HepG2 (cell line): ENCODE data around the gene NUDT3. TPM values are rescaled to one million over a fixed set of nuclear protein-coding genes. Genes with fewer than 3 reads are reported as not detected.

Experiments
- GATAD1 ChIP-seq: IDR thresholded peaks from 2 replicates; pipeline ENCODE4 v1.6.1; 2016; ENCODE audit warnings: missing genetic modification reagents, missing compliant biosample characterization
- GMEB2 ChIP-seq: IDR thresholded peaks from 2 replicates; pipeline ENCODE4 v1.6.1; 2016; ENCODE audit warnings: missing biosample characterization, missing genetic modification reagents, low read depth
- HNRNPL ChIP-seq: fragments of 200-400 bp; formaldehyde crosslinking; IDR thresholded peaks from 2 replicates; pipeline ENCODE4 v1.6.1; 2017; ENCODE audit warnings: mild to moderate bottlenecking, low read depth, low read length
- KLF15 ChIP-seq: sonication (generic); formaldehyde crosslinking; IDR thresholded peaks from 2 replicates; pipeline ENCODE4 v1.8.1; 2023; ENCODE audit warnings: borderline replicate concordance, mild to moderate bottlenecking, inconsistent platforms, missing genetic modification reagents, mixed read lengths
- KMT2A ChIP-seq: sonication (generic); formaldehyde crosslinking; IDR thresholded peaks from 2 replicates; pipeline ENCODE4 v1.4.0; 2020; ENCODE audit warnings: missing genetic modification reagents
- MYC ChIP-seq: sonication (generic); formaldehyde crosslinking; IDR thresholded peaks from 2 replicates; pipeline ENCODE4 v1.9.0; 2021; ENCODE audit warnings: missing genetic modification reagents, borderline replicate concordance
- NCOA2 ChIP-seq: sonication (generic); formaldehyde crosslinking; IDR thresholded peaks from 2 replicates; pipeline ENCODE4 v1.8.0; 2022; ENCODE audit warnings: inconsistent platforms
- POGZ ChIP-seq: sonication (generic); formaldehyde crosslinking; IDR thresholded peaks from 2 replicates; pipeline ENCODE4 v1.4.0; 2020; ENCODE audit warnings: mild to moderate bottlenecking, missing genetic modification reagents
- RBM22 ChIP-seq: fragments of 200-400 bp; formaldehyde crosslinking; optimal IDR thresholded peaks from 2 replicates; pipeline ENCODE3; 2017; ENCODE audit warnings: mild to moderate bottlenecking, low read length, moderate library complexity
- SALL2 ChIP-seq: sonication (generic); formaldehyde crosslinking; IDR thresholded peaks from 2 replicates; pipeline ENCODE4 v1.8.1; 2023; ENCODE audit warnings: mild to moderate bottlenecking, missing genetic modification reagents, inconsistent platforms
- SKI ChIP-seq: fragments of 450-650 bp; IDR thresholded peaks from one replicate; pipeline ENCODE4 v1.6.1; 2018; ENCODE audit warnings: mild to moderate bottlenecking; ENCODE audit not compliant: partially characterized antibody
- SOX13 ChIP-seq, 3 experiments: fragments of 450-650 bp in 1 of 3; sonication (generic) in 1 of 3; formaldehyde crosslinking in 1 of 3; IDR thresholded peaks in 2 of 3; conservative IDR thresholded peaks in 1 of 3; 2 replicates each; pipeline versions ENCODE4 v1.5.0 to v1.6.1; 2016 to 2020; ENCODE audit warnings: antibody characterized with exemption in 1 of 3, mild to moderate bottlenecking in 1 of 3, missing compliant biosample characterization in 1 of 3, missing genetic modification reagents in 1 of 3, moderate library complexity in 1 of 3
- SRSF4 ChIP-seq: fragments of 200-400 bp; formaldehyde crosslinking; IDR thresholded peaks from one replicate; pipeline ENCODE4 v1.6.1; 2018; ENCODE audit warnings: mild to moderate bottlenecking, low read depth, low read length, moderate library complexity; ENCODE audit not compliant: poor library complexity, severe bottlenecking
- YEATS4 ChIP-seq: sonication (generic); formaldehyde crosslinking; IDR thresholded peaks from 2 replicates; pipeline ENCODE4 v1.4.0; 2020; ENCODE audit warnings: missing genetic modification reagents, borderline replicate concordance
- ZNF317 ChIP-seq: sonication (generic); formaldehyde crosslinking; IDR thresholded peaks from 2 replicates; pipeline ENCODE4 v1.5.0; 2020; ENCODE audit warnings: mild to moderate bottlenecking, missing genetic modification reagents
- ZSCAN5A ChIP-seq: sonication (generic); formaldehyde crosslinking; IDR thresholded peaks from 2 replicates; pipeline ENCODE4 v1.8.0; 2022; ENCODE audit warnings: mild to moderate bottlenecking, missing genetic modification reagents, borderline replicate concordance
- polyA plus RNA-seq, 8 experiments: library from polyadenylated mRNA; depleted of rRNA in 3 of 8; stranded (reverse) in 7 of 8; unstranded in 1 of 8; fragments of >200 nt; fragmentation: Illumina TruSeq in 4 of 8; extraction: Trizol in 4 of 8; gene quantifications; 2 replicates each; pipeline versions ENCODE4 v1.2.1 to v1.2.3, GENCODE V29; 2011 to 2016; ENCODE audit warnings: low read depth in 4 of 8, missing spikeins in 1 of 8, mixed read lengths in 1 of 8; ENCODE audit not compliant: insufficient read depth in 1 of 8
- total RNA-seq, 5 experiments: library from RNA; depleted of rRNA; stranded (reverse); fragments of >200 nt; fragmentation: Illumina TruSeq; extraction: Trizol; gene quantifications; 2 replicates each; pipeline ENCODE4 v1.2.3, GENCODE V29; 2016; ENCODE audit warnings: low read depth in 1 of 5
- TF ChIP-seq, protein P1 (sequence below): sonication (generic); formaldehyde crosslinking; IDR thresholded peaks from 2 replicates; pipeline ENCODE4 v1.4.0; 2020; ENCODE audit warnings: mild to moderate bottlenecking, missing genetic modification reagents
- TF ChIP-seq, protein P2 (sequence below): sonication (generic); formaldehyde crosslinking; conservative IDR thresholded peaks from 2 replicates; pipeline ENCODE4 v1.8.0; 2022; ENCODE audit warnings: mild to moderate bottlenecking, moderate library complexity, missing genetic modification reagents
- TF ChIP-seq, protein P3 (sequence below): sonication (generic); formaldehyde crosslinking; conservative IDR thresholded peaks from 2 replicates; pipeline ENCODE4 v1.4.0; 2020; ENCODE audit warnings: missing genetic modification reagents

Gene NUDT3
- total and polyA plus RNA-seq, 2 of the 13 experiments (the other 11 are each of a cell fraction or from before 2014, with no cell fraction given), result 20.2 to 20.6 TPM

GRCh38 chr6:34390531-34391472 is 1.7 kb downstream of the NUDT3 start (continued):
- TF ChIP-seq SALL2 (CRISPR knock-in tag) (no peak), POGZ (CRISPR knock-in tag) (no peak), RBM22 (no peak), KMT2A (CRISPR knock-in tag) (peak; percentile 35; the same call in 1 of the 2 replicates), SRSF4 (no peak), ZSCAN5A (CRISPR knock-in tag) (peak; percentile 37; the same call in 1 of the 2 replicates), YEATS4 (0 out of 2 replicates have a peak, but pooled peaks have one; percentile 1), ZNF317 (CRISPR knock-in tag) (no peak), NCOA2 (CRISPR knock-in tag) (no peak), MYC (CRISPR knock-in tag) (no peak), GMEB2 (no peak), KLF15 (no peak), SKI (no peak), GATAD1 (CRISPR knock-in tag) (no peak), HNRNPL (no peak), SOX13 (IDR thresholded peaks at IDR 0.05) (no peak), SOX13 (CRISPR knock-in tag; conservative IDR thresholded peaks at IDR 0.05 in 1 of 2, IDR thresholded peaks at IDR 0.05 in 1 of 2) (peak in 1 of 2 experiments; percentile 39; a peak in 1 of 4 replicates)
- TF ChIP-seq, protein P1, sequence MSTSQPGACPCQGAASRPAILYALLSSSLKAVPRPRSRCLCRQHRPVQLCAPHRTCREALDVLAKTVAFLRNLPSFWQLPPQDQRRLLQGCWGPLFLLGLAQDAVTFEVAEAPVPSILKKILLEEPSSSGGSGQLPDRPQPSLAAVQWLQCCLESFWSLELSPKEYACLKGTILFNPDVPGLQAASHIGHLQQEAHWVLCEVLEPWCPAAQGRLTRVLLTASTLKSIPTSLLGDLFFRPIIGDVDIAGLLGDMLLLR (CRISPR knock-in tag), result no peak
- TF ChIP-seq, protein P2, sequence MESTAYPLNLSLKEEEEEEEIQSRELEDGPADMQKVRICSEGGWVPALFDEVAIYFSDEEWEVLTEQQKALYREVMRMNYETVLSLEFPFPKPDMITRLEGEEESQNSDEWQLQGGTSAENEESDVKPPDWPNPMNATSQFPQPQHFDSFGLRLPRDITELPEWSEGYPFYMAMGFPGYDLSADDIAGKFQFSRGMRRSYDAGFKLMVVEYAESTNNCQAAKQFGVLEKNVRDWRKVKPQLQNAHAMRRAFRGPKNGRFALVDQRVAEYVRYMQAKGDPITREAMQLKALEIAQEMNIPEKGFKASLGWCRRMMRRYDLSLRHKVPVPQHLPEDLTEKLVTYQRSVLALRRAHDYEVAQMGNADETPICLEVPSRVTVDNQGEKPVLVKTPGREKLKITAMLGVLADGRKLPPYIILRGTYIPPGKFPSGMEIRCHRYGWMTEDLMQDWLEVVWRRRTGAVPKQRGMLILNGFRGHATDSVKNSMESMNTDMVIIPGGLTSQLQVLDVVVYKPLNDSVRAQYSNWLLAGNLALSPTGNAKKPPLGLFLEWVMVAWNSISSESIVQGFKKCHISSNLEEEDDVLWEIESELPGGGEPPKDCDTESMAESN (CRISPR knock-in tag), result no peak
- TF ChIP-seq, protein P3, sequence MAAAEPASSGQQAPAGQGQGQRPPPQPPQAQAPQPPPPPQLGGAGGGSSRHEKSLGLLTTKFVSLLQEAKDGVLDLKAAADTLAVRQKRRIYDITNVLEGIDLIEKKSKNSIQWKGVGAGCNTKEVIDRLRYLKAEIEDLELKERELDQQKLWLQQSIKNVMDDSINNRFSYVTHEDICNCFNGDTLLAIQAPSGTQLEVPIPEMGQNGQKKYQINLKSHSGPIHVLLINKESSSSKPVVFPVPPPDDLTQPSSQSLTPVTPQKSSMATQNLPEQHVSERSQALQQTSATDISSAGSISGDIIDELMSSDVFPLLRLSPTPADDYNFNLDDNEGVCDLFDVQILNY (CRISPR knock-in tag), result no peak
